SK-MEL-5 (cell line): ENCODE results near the gene SSTR4. TPM values are rescaled to one million over a fixed set of nuclear protein-coding genes. Genes with fewer than 3 reads are reported as not detected.
"Not testable (repeated sequence)": the region's sequence is repeated elsewhere in the genome, so short reads cannot be mapped to it uniquely, and the experiment has no call there.

Source experiments
- DNase-seq: peaks from one replicate; pipeline ENCODE4 v3.0.0-alpha.2; 2016; ENCODE audit warnings: low read depth, low spot score
- in situ Hi-C: cut with HindIII; loops from 2 replicates; pipeline ENCODE4 v1.10.0; 2016; ENCODE audit warnings: low sequenced_read_pairs, high pct_unique_total_duplicates, low pct_unique_long_range_greater_than_20kb
- polyA plus RNA-seq, 2 experiments: library from polyadenylated mRNA; depleted of rRNA; stranded (reverse); fragments of >200 nt; gene quantifications; 2 replicates each; pipeline ENCODE4 v1.2.3, GENCODE V29; 2015
- total RNA-seq: library from RNA; depleted of rRNA; stranded (reverse); fragments of >200 nt; shearing (Covaris generic); gene quantifications from 2 replicates; pipeline ENCODE4 v1.2.3, GENCODE V29; 2014; rRNA removed

The SSTR4 gene, protein sequence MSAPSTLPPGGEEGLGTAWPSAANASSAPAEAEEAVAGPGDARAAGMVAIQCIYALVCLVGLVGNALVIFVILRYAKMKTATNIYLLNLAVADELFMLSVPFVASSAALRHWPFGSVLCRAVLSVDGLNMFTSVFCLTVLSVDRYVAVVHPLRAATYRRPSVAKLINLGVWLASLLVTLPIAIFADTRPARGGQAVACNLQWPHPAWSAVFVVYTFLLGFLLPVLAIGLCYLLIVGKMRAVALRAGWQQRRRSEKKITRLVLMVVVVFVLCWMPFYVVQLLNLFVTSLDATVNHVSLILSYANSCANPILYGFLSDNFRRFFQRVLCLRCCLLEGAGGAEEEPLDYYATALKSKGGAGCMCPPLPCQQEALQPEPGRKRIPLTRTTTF
- not detected in 2 replicates for total RNA-seq
- not detected in 2 replicates for polyA plus RNA-seq (2015; cell fraction: cytosol; rRNA removed)
- polyA plus RNA-seq (2015; cell fraction: nucleus; rRNA removed): not detected in 2 replicates

DNA sequence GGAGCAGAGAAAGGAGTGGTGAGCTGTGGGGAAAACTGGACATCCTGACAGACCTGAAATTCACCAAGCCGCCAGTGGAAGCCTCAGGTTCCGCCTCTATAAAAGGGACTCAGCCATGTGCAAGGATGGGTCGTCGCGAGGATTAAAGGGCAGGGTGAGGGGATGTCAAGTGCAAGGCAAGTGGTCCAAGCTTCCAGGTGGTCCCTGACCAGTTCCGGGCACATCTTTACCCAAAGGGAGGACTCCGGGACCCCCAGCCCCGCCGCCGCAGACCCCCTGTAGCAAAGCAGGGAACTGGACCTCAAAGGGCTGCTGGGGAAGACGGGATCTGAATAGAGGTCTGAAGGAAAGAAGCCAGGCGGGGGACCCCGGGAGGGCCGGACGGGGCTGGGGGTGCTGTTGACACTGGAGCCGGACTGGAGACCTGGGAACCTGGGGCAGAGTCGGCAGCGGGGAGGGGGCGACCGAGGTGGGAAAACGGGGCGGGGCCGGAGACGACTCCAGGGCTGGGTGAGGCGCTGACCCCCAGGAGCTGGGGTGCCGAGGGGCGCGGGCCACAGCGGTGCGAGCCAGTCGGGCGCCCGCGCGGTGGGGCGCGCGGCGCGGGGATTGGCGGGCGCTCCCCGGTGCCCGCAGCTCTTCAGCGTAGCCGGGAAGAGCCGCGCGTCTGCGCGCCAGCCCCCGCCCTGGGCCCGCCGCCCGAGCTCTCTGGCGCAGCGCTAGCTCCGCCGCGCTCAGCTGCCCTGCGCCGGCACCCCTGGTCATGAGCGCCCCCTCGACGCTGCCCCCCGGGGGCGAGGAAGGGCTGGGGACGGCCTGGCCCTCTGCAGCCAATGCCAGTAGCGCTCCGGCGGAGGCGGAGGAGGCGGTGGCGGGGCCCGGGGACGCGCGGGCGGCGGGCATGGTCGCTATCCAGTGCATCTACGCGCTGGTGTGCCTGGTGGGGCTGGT lies at the start of gene SSTR4:
Gene SSTR4 (plus strand): TSS at position 592 of the 951 bp plus-strand sequence. CDS start 172 bp downstream, at position 764.
- DNase-seq: no peak
- in situ Hi-C loops: no loop called here

DNA sequence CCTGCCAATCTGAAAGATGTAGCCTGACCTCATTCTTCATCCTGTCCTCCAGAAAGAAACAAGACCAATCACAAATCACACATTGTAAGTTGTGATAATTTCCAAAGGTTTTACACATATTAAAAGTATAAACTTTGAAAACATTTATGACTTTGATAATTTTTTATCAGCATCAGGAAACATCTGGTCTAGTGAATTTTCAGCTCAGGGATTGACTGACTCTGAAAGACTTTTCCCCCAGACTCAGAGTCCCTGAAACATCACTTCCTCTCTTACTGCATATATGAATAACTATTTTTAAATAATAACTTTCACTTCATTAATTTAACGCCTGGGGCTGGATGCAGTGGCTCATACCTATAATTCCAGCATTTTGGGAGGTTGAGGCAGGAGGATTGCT lies 48.5 kb upstream of the SSTR4 start:
- in situ Hi-C loops: no loop called here
- DNase-seq: no peak

DNA sequence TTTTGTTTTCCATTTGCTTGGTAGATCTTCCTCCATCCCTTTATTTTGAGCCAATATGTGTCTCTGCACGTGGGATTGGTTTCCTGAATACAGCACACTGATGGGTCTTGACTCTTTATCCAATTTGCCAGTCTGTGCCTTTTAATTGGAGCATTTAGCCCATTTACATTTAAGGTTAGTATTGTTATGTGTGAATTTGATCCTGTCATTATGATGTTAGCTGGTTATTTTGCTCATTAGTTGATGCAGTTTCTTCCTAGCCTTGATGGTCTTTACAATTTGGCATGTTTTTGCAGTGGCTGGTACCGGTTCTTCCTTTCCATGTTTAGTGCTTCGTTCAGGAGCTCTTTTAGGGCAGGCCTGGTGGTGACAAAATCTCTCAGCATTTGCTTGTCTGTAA lies 43.7 kb upstream of the SSTR4 start:
- DNase-seq, in situ Hi-C loops: not testable (repeated sequence)

DNA sequence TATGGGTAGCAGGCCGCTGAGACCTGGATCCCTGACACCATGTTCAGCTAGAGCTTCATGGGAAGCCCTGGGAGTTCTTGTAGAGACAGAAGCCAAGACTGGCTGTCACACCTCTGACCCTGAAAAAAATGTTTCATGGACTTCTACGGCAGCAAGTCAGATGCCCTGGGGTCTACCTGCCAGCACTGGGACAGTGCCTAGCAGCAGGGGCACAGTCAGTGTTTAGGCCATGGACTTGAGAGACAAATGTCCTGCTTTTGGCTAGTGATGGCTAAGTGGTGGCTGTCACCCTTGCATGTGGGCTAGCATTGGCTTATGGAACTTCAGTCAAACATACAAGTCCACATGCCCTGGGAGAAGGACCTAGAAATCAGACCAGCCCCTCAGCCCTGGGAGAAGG lies 41.3 kb upstream of the SSTR4 start:
- in situ Hi-C loops: no loop called here
- no peak for DNase-seq

DNA sequence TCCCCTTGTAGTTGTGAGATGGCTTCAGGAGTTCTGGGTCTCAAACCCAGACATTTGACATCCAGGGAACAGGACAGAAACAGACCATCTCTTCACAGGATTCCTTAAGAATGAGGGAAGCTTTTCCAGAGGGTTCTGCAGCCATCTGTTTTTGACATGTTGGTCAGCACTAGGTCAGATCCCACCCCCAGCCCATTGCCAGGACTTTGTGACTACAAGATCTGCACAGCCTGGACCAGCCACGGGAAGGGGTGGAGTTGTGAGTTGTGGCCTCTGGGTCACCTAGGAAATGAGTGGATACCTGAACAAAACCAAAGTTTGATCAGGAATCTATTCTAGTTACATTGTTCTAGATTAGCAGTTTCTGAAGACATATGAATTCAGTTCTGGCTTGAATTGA lies 39.2 kb upstream of the SSTR4 start:
- DNase-seq: no peak
- in situ Hi-C loops: no loop called here

DNA sequence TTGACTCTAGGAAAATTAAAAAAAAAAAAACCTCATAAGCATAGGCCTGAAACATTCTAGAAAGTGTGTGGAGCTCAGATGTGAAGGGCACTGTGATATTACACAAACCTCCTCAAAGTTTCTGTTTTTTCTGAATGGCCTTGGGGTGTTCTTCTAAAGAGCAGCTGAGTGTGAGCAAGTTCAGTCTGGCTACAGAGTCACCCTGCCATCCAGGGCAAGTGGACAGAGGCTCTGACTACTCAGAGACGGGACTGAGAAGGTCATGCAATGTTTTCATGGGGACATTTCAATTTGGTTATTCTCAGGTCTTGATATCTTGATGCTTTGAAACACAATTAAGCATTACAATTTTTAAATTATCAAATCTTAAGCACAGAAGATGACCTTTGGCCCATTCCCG lies 36.6 kb upstream of the SSTR4 start:
- in situ Hi-C loops: no loop called here
- DNase-seq: no peak

DNA sequence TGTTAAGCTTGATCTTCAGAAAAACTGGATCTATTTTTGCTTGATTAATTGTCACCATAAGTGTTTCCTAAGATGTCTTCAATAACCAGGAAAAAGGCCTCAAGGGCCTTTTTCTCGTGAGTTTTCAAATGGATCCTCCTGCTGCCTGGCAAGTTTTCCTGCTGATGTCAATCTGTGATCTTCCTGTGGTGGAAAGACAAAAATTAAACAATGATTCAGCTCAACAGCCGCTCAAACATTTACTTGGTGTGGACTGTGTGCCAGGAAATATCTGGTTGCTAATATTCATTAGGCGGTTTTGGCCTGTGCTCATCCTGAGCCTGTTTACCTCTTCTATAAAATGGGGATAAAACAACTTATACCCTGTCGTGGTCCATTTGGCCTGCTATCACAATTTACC lies 35.4 kb upstream of the SSTR4 start:
- DNase-seq: no peak
- in situ Hi-C loops: no loop called here

DNA sequence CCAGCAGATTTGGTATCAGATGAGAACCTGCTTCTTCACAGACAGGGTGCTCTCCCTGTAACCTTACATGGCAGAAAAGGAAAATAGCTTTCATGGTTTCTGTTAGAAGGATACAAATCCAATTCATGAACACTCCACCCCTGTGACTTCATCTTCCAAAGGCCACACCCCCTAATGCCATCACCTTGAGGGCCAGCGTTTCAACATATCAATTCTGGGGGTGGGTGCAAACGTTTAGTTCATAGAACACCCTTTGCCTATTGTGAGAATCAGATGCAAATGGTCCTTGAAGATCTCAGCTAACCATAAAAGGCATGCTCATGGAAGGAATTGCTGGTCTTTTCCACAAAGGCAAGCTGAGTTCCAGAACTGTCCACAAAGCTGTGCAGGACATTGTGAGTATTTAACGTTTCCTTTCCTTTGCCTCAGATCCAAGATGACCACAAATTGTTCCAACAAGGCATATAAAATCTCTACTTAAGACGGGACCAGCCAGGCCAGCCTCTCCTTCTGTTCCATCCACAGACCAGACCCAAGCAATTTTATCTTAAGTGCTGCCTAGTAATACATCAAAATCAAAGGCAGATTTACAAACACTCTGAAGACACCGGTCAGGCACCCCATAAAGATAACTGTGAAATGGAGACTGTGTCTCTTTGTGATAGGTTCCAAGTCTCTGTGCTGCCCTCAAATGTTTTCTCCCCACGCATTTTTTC lies 34.7 kb upstream of the SSTR4 start:
- in situ Hi-C loops: no loop called here
- no peak for DNase-seq

DNA sequence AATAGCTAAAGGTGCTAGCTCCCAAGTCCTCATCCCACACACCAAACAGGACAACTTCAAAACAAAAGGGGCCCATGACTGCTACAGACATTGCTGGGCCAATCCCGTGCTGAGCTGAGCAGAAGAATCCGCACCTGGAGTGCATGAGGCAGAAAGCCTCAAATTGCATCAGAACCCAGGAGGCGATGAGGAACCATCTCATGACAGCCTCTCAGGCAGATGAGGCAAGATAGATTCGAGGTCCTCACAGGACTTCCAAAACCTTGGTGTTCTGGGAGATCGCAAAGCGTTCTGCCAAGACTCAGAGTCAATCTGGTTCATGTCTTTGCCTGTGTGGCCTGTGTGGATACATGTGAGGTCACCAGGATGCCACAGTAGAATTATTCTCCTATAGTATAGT lies 32.8 kb upstream of the SSTR4 start:
- no peak for DNase-seq
- in situ Hi-C loops: no loop called here

DNA sequence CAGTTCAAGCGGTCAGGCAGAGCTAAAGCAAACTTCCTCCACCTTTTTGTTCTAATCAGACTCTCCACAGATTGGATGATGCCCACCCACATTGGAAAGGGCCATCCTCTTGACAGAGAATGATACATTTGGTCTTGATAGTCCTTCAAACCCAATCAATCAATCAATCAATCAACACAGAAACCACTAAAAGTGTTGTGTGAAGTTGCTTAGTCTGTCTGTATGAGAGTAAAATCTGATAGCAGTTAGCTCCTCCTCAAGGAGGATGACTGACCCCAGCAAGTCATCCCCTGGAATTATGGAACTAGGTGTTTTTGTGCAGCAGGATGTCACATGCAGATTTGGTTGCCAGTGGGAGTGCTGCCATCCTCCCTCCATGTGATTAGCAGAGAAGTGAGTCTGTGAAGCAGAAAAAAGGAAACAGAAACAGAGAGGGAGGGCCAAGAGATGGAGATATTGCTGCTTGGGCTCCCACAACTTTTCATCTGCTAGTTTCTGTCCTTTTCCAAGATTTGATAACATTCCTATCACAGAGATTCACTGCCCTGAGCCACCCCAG lies 32.0 kb upstream of the SSTR4 start:
- in situ Hi-C loops: no loop called here
- no peak for DNase-seq

DNA sequence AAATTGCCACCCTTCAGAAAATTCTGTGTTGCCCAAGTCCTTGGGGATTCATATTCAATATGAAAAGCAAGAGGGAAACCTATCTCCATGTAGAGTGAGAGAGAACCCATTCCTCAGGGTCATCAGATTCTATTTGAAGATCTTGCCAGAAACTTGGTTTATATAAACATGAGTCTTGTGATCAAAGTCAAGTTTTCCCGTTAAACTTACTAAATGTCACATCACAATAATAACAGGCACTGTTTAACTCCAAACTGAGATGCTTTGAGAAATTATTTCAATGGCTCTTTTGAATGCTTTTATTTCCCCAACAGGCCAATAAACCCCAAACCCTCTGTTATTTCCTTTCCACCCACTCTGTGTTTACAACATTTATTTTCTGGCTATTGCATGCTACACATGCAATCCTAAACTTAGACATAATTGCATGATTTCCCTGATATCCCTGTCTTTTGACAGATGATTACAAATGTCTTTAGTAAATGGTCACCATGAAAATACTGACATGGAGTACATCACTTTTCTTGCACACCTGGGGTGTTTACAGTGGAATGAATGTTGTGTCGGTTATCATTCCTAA lies 31.1 kb upstream of the SSTR4 start:
- in situ Hi-C loops: no loop called here
- peak; percentile 78 for DNase-seq

DNA sequence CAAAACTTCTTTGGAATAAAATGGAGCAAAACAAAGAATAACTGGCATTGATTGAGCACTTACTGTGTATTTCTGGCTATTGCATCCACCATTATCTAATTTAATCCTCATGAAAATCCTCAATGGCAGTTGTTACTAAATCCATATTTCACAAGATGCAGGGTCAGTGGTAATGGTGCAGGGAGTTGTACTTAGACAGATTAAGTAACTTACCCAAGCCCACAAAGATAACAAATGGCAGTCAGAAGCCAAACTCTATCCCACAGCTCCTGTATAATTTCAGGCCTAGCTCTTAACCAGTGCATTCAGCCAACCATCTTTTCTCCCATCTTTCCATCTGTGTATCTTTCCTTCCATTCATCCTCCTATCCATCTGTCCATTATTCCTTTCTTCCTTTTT lies 29.3 kb upstream of the SSTR4 start:
- in situ Hi-C loops: no loop called here

DNA sequence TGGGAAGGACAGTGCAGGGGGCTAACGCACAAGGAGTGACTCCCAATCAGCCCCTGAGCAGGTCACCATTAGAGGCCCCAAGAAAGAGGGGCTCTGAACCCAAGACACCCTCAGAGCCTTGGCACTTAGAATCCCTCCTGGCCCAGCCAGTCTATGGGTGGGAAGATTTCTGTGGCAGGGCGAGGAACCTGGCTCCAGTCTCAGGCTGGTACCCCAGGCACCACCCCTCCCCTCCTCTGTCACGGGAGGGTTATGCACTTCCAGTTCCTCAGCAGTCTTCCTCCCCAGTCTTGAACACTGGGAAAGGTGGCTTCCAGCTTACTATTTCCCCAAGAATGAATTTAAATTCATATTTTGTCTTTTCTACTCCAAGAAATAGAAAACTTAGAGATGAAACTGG lies 27.6 kb upstream of the SSTR4 start:
- DNase-seq: no peak
- in situ Hi-C loops: no loop called here

More for the DNA sequence above, 29.3 kb upstream of the SSTR4 start:
- no peak for DNase-seq

DNA sequence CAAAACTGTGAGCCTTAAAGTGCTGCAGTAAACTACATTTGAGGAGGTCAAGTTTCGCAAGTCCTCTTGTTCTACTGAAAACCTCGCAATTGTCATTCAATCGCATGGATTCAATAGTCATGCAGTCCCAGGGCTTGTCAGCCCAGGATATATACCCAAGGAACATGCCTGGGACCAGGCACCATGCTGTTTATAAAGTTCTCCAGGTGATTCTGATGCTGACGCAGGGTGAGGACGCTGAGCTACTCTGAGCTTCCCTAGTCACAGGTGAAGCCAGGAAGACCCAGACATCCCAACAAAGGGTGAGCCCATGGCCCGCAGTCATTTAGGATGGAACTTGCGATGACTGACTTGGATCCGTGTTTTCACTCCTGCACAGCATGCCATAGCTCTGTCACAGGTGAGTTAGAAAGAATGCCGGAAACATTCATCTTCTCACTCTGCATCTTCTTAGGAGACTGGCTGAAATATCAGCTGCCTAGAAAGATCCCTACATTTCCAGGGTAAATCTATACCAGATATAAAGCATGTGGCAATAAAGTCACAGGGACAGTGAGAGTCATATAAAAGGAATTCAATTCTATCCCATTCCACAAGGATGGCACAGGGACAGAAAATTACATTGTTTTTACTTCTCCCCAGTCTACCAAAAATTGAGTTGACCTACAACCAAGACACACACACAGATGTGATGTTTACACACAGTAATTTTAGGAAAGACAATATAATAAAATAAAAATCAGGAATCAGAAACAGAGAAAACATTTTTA lies 27.0 kb upstream of the SSTR4 start:
- no peak for DNase-seq

DNA sequence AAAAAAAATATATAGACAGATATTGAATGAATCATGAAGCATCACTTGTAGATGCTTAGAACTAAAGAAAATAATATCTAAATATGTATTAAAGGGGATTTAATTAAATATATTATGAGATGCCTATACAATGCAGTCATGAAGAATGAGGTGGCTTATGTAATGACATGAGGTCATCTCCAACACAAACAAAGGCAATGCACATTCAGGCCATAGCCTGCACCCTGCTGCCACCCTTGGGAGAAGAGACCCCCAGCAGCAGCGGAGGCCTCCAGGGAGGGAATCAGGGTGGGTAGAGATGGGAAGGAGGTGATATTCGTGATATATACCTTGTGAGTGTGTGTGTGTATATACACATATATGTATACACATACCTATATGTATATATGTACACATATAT lies 26.4 kb upstream of the SSTR4 start:
- in situ Hi-C loops: no loop called here
- no peak for DNase-seq

More for the DNA sequence above, 27.0 kb upstream of the SSTR4 start:
- in situ Hi-C loops: no loop called here

DNA sequence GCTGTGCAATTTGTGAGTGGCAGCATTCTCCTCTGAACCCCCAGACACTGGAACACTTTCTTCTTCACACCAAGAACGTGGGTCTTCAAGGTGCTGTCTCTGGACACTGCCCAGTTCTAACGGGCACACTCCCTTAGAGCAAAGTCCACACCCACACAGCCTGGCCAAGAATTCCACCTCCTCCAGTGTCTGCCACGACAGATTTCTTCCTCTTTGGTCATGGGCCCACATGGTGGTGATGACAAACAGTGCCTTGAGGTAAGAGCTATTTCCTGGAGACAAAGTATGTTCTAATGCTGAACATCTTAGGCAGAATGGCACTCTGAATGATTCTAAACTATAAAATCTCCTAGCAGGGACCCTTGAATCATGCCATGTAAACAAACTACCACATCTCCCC lies 25.5 kb upstream of the SSTR4 start:
- in situ Hi-C loops: no loop called here
- DNase-seq: no peak

DNA sequence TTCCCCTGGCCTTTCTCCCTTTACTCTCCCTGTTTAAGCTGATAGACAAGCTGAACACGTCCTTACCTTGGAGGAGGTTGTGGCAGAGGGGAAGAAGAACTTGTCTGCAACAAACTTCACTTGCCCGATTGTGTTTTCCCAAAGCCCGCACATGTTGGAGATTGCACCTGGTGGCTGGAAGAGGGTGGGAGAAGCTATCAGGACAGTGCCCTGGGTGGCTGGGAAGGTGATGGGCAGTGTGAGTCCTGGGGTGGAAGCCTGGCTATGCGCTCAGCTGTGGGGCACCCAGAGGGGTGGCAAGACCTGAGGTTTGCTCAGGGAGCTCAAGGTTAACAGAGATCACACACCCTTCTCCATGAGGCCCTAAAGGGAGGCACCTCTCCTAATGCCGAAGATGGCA lies 25.0 kb upstream of the SSTR4 start:
- no peak for DNase-seq
- in situ Hi-C loops: no loop called here
